ENCODE data around the gene LDLRAP1. TPM values are rescaled to one million over a fixed set of nuclear protein-coding genes. Genes with fewer than 3 reads are reported as not detected.

Gene LDLRAP1
- total and polyA plus RNA-seq, 7 experiments from 2014 or later, result 28.1 to 853 (median 301) TPM

DNA sequence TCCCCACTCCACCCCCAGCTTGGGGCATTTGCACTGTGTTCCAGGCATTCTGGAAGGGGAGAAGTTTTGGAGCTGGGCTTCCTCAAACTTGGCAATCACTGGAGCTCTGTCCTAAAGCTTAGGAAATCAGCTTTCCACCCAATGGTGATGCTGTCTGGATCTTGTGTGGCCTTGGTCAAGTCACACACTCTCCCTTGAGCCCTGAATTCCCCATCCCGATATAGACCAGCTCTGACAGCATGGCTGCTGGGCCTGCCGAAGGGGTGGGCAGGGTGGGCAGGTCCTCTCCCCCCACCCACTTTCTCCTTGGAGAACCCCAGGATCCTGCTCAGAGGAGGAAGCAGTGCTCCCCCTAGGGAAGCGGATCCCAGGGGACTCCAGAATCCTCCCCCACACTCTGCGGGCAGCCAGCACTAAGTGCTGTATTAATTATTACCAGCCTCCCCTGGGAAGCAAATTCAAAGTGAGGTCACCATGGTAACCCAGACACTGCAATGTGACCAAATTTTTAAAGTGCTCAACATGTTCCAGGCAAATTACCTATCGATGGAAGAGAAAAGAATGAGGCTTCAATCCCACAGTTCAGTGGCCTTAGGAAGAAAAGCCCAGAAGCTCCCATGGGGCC lies 21.3 kb upstream of the LDLRAP1 start:
- ATAC-seq (no peak), DNase-seq (no peak)
- intact Hi-C loops (cut with micrococcal nuclease), result loop anchor here in 1 of 2 donors (2.0 kb wide), 1 partner anchor 21 kb away; the partner anchor contains the start of gene LDLRAP1
- Mint-ChIP-seq H3K9me3 (peaks cover 0 to 6% (median 0%) of the 10 kb centered on the region in 11 donors), H3K27me3 (peaks cover 0 to 5% (median 0%) of the 10 kb centered on the region in 5 donors), H3K4me1 (peaks cover 3 to 20% (median 11%) of the 10 kb centered on the region in 7 donors), H3K4me3 (no peak overlapping the region), H3K27ac (no peak overlapping the region), H3K36me3 (peaks cover 0 to 3% (median 0%) of the 10 kb centered on the region in 5 donors)
- Histone ChIP-seq H3K9me3 (ENCODE audit: control insufficient read depth in 2 of 3, low read length in 3 of 3) (no peaks in the 10 kb centered on the region), H3K27ac (ENCODE audit: low read depth, low read length) (no peak overlapping the region), H3K4me3 (ENCODE audit: low read length) (no peak overlapping the region), H3K4me1 (ENCODE audit: control insufficient read depth in 2 of 2, insufficient read depth in 2 of 2, low read length in 2 of 2) (peaks cover 0 to 5% of the 10 kb centered on the region in 2 donors), H3K36me3 (ENCODE audit: control insufficient read depth in 2 of 3, insufficient read depth in 3 of 3, low read length in 3 of 3) (no peaks in the 10 kb centered on the region), H3K27me3 (ENCODE audit: control insufficient read depth in 2 of 2, insufficient read depth in 2 of 2, low read length in 2 of 2) (no peaks in the 10 kb centered on the region)
- CTCF ChIA-PET, result interaction anchor here (0.8 to 12.1 kb wide), 7 partner anchors 8 to 288 kb away, joined by 3 to 227 read pairs (median 5); no protein-coding TSS in a partner anchor
- POLR2A ChIA-PET, result interaction anchor here (1.3 to 11.4 kb wide), 5 partner anchors 17 to 60 kb away, joined by 3 to 85 read pairs (median 7); no protein-coding TSS in a partner anchor

DNA sequence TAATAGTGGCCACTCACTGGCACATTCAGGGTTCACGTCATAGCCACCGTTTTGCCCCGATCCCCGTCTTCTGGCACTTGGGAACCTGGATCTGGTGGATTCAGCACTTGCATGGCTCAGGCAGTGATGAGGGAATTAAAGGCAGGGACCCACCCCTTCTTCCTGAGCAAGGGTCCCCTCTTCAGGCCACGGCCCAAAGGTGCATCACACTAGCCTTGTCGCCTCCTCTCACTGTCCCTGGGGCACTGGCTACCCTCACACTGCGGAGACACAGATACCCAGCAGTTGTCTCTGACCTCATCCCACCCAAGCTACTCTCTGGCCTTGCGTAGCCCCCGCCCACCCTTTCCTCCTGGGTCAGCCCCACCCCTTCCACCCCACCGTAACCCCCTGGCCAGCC lies 19.9 kb upstream of the LDLRAP1 start:
- Mint-ChIP-seq H3K27me3 (peaks cover 0 to 5% (median 0%) of the 10 kb centered on the region in 5 donors), H3K27ac (peak overlapping the region in 1 of 9 donors; percentile 36), H3K4me1 (peaks cover 2 to 20% (median 11%) of the 10 kb centered on the region in 7 donors), H3K9me3 (peaks cover 0 to 6% (median 0%) of the 10 kb centered on the region in 11 donors), H3K4me3 (no peak overlapping the region), H3K36me3 (peaks cover 0 to 3% (median 0%) of the 10 kb centered on the region in 5 donors)
- intact Hi-C loops (cut with micrococcal nuclease), result loop anchor here in 1 of 2 donors (2.0 kb wide), 1 partner anchor 19 kb away; the partner anchor contains the start of gene LDLRAP1
- Histone ChIP-seq H3K4me3 (ENCODE audit: low read length) (no peak overlapping the region), H3K4me1 (ENCODE audit: control insufficient read depth in 2 of 2, insufficient read depth in 2 of 2, low read length in 2 of 2) (peaks cover 0 to 5% of the 10 kb centered on the region in 2 donors), H3K27ac (ENCODE audit: low read depth, low read length) (no peak overlapping the region), H3K36me3 (ENCODE audit: control insufficient read depth in 2 of 3, insufficient read depth in 3 of 3, low read length in 3 of 3) (no peaks in the 10 kb centered on the region), H3K9me3 (ENCODE audit: control insufficient read depth in 2 of 3, low read length in 3 of 3) (no peaks in the 10 kb centered on the region), H3K27me3 (ENCODE audit: control insufficient read depth in 2 of 2, insufficient read depth in 2 of 2, low read length in 2 of 2) (no peaks in the 10 kb centered on the region)
- POLR2A ChIA-PET, result interaction anchor here (11.4 kb wide), 1 partner anchor 18 kb away, joined by 85 read pairs; no protein-coding TSS in a partner anchor
- DNase-seq (peak in 1 of 9 donors; percentile 24), ATAC-seq (no peak)
- CTCF ChIA-PET, result interaction anchor here (1.0 to 12.1 kb wide), 3 partner anchors 20 to 270 kb away, joined by 3 to 227 read pairs (median 5); no protein-coding TSS in a partner anchor

DNA sequence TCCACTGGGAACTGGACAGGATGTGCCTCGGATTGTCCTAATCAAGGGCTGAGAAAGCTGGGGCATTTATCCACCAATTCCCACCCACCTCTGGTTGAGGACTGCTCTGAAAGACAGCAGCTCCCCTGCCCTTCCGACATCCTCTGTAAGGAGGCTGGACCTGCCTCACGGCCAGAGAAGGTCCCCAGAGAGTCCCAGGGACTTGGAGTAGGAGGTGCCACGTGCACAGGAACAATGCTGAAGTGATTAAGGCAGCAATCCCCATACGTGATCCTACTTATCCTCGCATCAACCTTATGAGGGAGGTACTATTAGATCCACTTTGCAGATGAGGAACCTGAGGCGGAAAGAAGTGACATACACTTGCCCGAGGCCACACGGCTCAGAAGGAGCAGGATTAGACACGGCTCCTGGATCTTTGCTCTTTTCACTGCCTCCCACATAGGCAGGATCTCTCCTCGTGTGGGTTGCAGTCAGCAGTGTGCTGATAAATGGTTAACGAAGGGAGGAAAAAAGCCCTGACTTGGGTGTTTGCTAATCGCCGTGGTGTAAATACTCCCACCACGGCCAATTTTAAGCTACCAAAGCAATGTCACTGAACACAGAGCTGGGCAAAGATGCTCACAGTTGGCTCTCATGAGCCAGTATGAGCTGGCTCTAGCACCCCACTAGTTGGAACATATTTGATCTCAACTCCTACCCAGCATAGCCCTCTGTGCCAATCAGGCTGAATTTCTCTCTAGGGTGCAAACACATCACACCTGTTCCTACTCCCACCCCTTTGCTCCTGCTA lies 18.6 kb upstream of the LDLRAP1 start:
- CTCF ChIA-PET, result interaction anchor here (1.1 to 12.1 kb wide), 2 partner anchors 21 to 41 kb away, joined by 3 to 227 read pairs; no protein-coding TSS in a partner anchor
- intact Hi-C loops (cut with micrococcal nuclease), result no loop called here
- no peaks in the 10 kb centered on the region for H3K9me3 ChIP-seq (ENCODE audit: control insufficient read depth in 2 of 3, low read length in 3 of 3)
- H3K4me1 ChIP-seq (ENCODE audit: control insufficient read depth in 2 of 2, insufficient read depth in 2 of 2, low read length in 2 of 2), result peaks cover 0 to 5% of the 10 kb centered on the region in 2 donors
- POLR2A ChIA-PET, result interaction anchor here (0.6 to 11.4 kb wide), 4 partner anchors 9 to 119 kb away, joined by 3 to 85 read pairs (median 4); no protein-coding TSS in a partner anchor
- Mint-ChIP-seq H3K27ac (peak overlapping the region in 2 of 9 donors; percentile 20 to 32), H3K4me3 (no peak overlapping the region), H3K27me3 (peaks cover 0 to 5% (median 0%) of the 10 kb centered on the region in 5 donors), H3K36me3 (peaks cover 0 to 3% (median 0%) of the 10 kb centered on the region in 5 donors), H3K4me1 (peaks cover 3 to 21% (median 11%) of the 10 kb centered on the region in 7 donors), H3K9me3 (peaks cover 0 to 8% (median 0%) of the 10 kb centered on the region in 11 donors)
- no peak for ATAC-seq
- DNase-seq, result no peak
- no peaks in the 10 kb centered on the region for H3K27me3 ChIP-seq (ENCODE audit: control insufficient read depth in 2 of 2, insufficient read depth in 2 of 2, low read length in 2 of 2)
- H3K36me3 ChIP-seq (ENCODE audit: control insufficient read depth in 2 of 3, insufficient read depth in 3 of 3, low read length in 3 of 3), result no peaks in the 10 kb centered on the region
- no peak overlapping the region for H3K4me3 ChIP-seq (ENCODE audit: low read length)
- H3K27ac ChIP-seq (ENCODE audit: low read depth, low read length), result no peak overlapping the region

DNA sequence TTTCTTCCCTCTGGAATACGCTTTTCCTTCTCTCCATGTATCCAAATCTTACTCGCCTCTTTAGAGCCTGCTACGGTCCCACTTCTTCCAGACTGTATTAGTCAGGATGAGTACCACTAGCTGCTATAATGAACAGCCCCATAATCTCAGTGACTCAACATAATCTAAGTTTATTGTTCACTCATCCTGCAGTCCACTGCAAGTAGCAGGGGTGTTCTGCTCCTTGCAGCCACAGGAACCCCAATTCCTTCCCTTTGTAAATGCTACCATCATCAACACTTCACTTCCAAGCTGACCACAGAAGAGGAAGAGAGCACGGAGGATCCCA lies 18.1 kb upstream of the LDLRAP1 start:
- ChIA-PET CTCF (interaction anchor here (1.1 to 12.1 kb wide), 2 partner anchors 21 to 40 kb away, joined by 3 to 227 read pairs; no protein-coding TSS in a partner anchor), POLR2A (interaction anchor here (1.1 to 1.5 kb wide), 2 partner anchors 9 to 83 kb away, joined by 4 to 5 read pairs; no protein-coding TSS in a partner anchor)
- DNase-seq (no peak), ATAC-seq (no peak)
- Histone ChIP-seq H3K27ac (ENCODE audit: low read depth, low read length) (no peak overlapping the region), H3K9me3 (ENCODE audit: control insufficient read depth in 2 of 3, low read length in 3 of 3) (no peaks in the 10 kb centered on the region), H3K27me3 (ENCODE audit: control insufficient read depth in 2 of 2, insufficient read depth in 2 of 2, low read length in 2 of 2) (no peaks in the 10 kb centered on the region), H3K4me3 (ENCODE audit: low read length) (no peak overlapping the region), H3K36me3 (ENCODE audit: control insufficient read depth in 2 of 3, insufficient read depth in 3 of 3, low read length in 3 of 3) (no peaks in the 10 kb centered on the region), H3K4me1 (ENCODE audit: control insufficient read depth in 2 of 2, insufficient read depth in 2 of 2, low read length in 2 of 2) (peaks cover 0 to 5% of the 10 kb centered on the region in 2 donors)
- intact Hi-C loops (cut with micrococcal nuclease), result no loop called here
- H3K4me1 Mint-ChIP-seq, result peaks cover 3 to 18% (median 11%) of the 10 kb centered on the region in 7 donors
- peaks cover 0 to 8% (median 0%) of the 10 kb centered on the region in 11 donors for H3K9me3 Mint-ChIP-seq
- H3K36me3 Mint-ChIP-seq, result peaks cover 0 to 3% (median 0%) of the 10 kb centered on the region in 5 donors
- H3K27ac Mint-ChIP-seq, result peak overlapping the region in 4 of 9 donors; percentile 20 to 37 (median 26)
- peaks cover 0 to 5% (median 0%) of the 10 kb centered on the region in 5 donors for H3K27me3 Mint-ChIP-seq
- no peak overlapping the region for H3K4me3 Mint-ChIP-seq

DNA sequence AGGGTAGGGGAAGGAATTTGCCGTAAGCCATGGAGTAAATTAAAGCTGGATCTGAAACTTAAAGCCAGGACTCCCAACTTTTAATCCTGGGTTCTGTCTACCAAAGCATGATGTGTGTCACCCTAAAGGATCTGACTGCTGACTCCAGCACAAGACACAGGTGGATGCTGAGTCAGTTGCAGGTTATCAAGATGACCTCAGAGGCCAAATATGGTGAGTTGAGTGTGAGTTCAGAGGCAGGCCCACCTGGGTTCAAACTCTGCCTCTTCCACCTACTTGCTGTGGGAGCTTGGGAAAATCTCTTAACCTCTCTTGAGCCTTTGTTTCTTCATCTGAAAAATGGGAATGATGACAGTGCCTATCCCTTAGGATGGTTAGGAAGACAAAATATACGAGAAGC lies 16.7 kb upstream of the LDLRAP1 start:
- POLR2A ChIA-PET, result no interaction called here
- H3K9me3 Mint-ChIP-seq, result peaks cover 0 to 8% (median 0%) of the 10 kb centered on the region in 11 donors
- Histone ChIP-seq H3K9me3 (ENCODE audit: control insufficient read depth in 2 of 3, low read length in 3 of 3) (no peaks in the 10 kb centered on the region), H3K4me3 (ENCODE audit: low read length) (no peak overlapping the region), H3K27ac (ENCODE audit: low read depth, low read length) (no peak overlapping the region), H3K27me3 (ENCODE audit: control insufficient read depth in 2 of 2, insufficient read depth in 2 of 2, low read length in 2 of 2) (no peaks in the 10 kb centered on the region), H3K36me3 (ENCODE audit: control insufficient read depth in 2 of 3, insufficient read depth in 3 of 3, low read length in 3 of 3) (no peaks in the 10 kb centered on the region), H3K4me1 (ENCODE audit: control insufficient read depth in 2 of 2, insufficient read depth in 2 of 2, low read length in 2 of 2) (no peaks in the 10 kb centered on the region)
- no peak for ATAC-seq
- CTCF ChIA-PET, result interaction anchor here (12.1 kb wide), 1 partner anchor 23 kb away, joined by 227 read pairs; no protein-coding TSS in a partner anchor
- DNase-seq, result no peak
- peaks cover 0 to 3% (median 0%) of the 10 kb centered on the region in 5 donors for H3K36me3 Mint-ChIP-seq
- H3K27me3 Mint-ChIP-seq, result peaks cover 0 to 5% (median 0%) of the 10 kb centered on the region in 5 donors
- H3K4me1 Mint-ChIP-seq, result peaks cover 0 to 11% (median 7%) of the 10 kb centered on the region in 7 donors
- H3K4me3 Mint-ChIP-seq, result no peak overlapping the region
- intact Hi-C loops (cut with micrococcal nuclease), result no loop called here
- peak overlapping the region in 1 of 9 donors; percentile 41 for H3K27ac Mint-ChIP-seq

DNA sequence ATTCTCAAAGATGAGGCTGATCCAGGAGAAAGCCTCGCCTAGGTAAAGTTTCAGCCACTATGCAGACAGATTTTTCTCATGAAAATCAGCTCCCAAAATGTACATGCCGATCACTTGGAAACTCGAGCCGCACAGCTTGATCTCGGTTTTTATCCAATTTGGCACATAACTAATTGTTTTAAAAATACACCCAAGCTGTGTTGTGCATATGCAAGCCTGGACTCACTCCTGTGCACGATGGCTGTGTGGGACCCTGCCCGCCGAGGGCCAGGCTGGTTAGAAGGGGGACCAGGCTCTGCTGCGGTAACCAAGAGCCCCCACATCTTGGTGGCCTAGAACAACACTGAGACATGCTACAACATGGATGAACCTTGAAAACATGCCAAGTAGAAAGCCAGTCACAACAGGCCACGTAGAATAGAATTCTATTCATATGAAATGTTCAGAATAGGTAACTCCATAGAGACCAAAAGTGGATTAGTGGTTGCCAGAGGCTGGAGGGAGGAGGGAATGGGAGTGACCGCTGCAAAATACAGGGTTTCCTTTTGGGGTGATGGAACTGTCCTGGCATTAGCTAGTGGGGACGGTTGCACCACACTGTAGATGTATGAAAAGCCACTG lies 16.1 kb upstream of the LDLRAP1 start:
- Mint-ChIP-seq H3K27ac (no peak overlapping the region), H3K4me1 (peaks cover 0 to 11% (median 6%) of the 10 kb centered on the region in 7 donors), H3K9me3 (peaks cover 0 to 8% (median 0%) of the 10 kb centered on the region in 11 donors), H3K4me3 (no peak overlapping the region), H3K36me3 (peaks cover 0 to 3% (median 0%) of the 10 kb centered on the region in 5 donors), H3K27me3 (peaks cover 0 to 8% (median 0%) of the 10 kb centered on the region in 5 donors)
- Histone ChIP-seq H3K27ac (ENCODE audit: low read depth, low read length) (no peak overlapping the region), H3K9me3 (ENCODE audit: control insufficient read depth in 2 of 3, low read length in 3 of 3) (no peaks in the 10 kb centered on the region), H3K36me3 (ENCODE audit: control insufficient read depth in 2 of 3, insufficient read depth in 3 of 3, low read length in 3 of 3) (no peaks in the 10 kb centered on the region), H3K4me1 (ENCODE audit: control insufficient read depth in 2 of 2, insufficient read depth in 2 of 2, low read length in 2 of 2) (no peaks in the 10 kb centered on the region), H3K27me3 (ENCODE audit: control insufficient read depth in 2 of 2, insufficient read depth in 2 of 2, low read length in 2 of 2) (no peaks in the 10 kb centered on the region), H3K4me3 (ENCODE audit: low read length) (no peak overlapping the region)
- ATAC-seq, result no peak
- ChIA-PET POLR2A (interaction anchor here (0.7 kb wide), 1 partner anchor 11 kb away, joined by 3 read pairs; no protein-coding TSS in a partner anchor), CTCF (interaction anchor here (1.1 kb wide), 1 partner anchor 276 kb away, joined by 3 read pairs; no protein-coding TSS in a partner anchor)
- DNase-seq, result no peak
- intact Hi-C loops (cut with micrococcal nuclease), result no loop called here

All from naive thymus-derived CD4-positive, alpha-beta T cell (primary cell).